Testis (tissue), 3 donors: ENCODE results near the gene AGBL4. TPM values are rescaled to one million over a fixed set of nuclear protein-coding genes. Genes with fewer than 3 reads are reported as not detected.

Source experiments
- DNase-seq: peaks from one replicate; pipeline ENCODE4 v3.0.0-alpha.2; 2019
- H3K27ac ChIP-seq, 2 donors: fragments of 200-600 bp; sonication (generic); one replicate each; pipeline ENCODE4 v1.5.1; 2019
- H3K27me3 ChIP-seq: fragments of 200-600 bp; sonication (generic); one replicate; pipeline ENCODE4 v1.5.1; 2019
- H3K36me3 ChIP-seq: fragments of 200-600 bp; sonication (generic); one replicate; pipeline ENCODE4 v1.5.1; 2017; ENCODE audit warnings: low read depth; ENCODE audit errors: missing control alignments
- H3K4me1 ChIP-seq: fragments of 200-600 bp; sonication (generic); one replicate; pipeline ENCODE4 v1.5.1; 2019
- H3K4me3 ChIP-seq, 2 donors: fragments of 200-600 bp; sonication (generic); one replicate each; pipeline ENCODE4 v1.5.1; 2017 to 2019
- H3K9me3 ChIP-seq: fragments of 200-600 bp; sonication (generic); one replicate; pipeline ENCODE4 v1.5.1; 2017
- CTCF ChIP-seq, 3 experiments: fragments of 450-650 bp in 2 of 3; fragments of 200-600 bp in 1 of 3; sonication (generic) in 1 of 3; IDR thresholded peaks; one replicate each; pipeline ENCODE4 v1.5.1; 2016 to 2019; ENCODE audit warnings: antibody characterized with exemption in 3 of 3, mild to moderate bottlenecking in 2 of 3, moderate library complexity in 1 of 3
- POLR2A ChIP-seq: fragments of 450-650 bp; IDR thresholded peaks from one replicate; pipeline ENCODE4 v1.6.1; 2017; ENCODE audit warnings: antibody characterized with exemption, mild to moderate bottlenecking, moderate library complexity
- WGBS, 2 donors: methylation state at CpG; one replicate each; pipeline ENCODE4 v1.1.5; 2018; 5-methylcytosine and 5-hydroxymethylcytosine counted together
- intact Hi-C: fragments of 100-400 bp; cut with DNase I; formaldehyde crosslinking; loops from one replicate; pipeline ENCODE4 v1.15.1; 2023; ENCODE audit warnings: low total_unique reads
- polyA plus RNA-seq: library from polyadenylated mRNA; stranded (reverse); fragments of 350-450 nt; fragmentation: Illumina TruSeq; extraction: RNeasy Lipid Tissue Mini Kit (QIAGEN cat#74804); gene quantifications from one replicate; pipeline ENCODE4 v1.2.3, GENCODE V29; 2014; ENCODE audit warnings: low read depth, low replicate concordance; ENCODE audit not compliant: insufficient read depth
- total RNA-seq, 2 donors: library from RNA; depleted of rRNA; stranded (reverse); fragments of >200 nt; gene quantifications; one replicate each; pipeline ENCODE4 v1.2.3, GENCODE V29; 2016

AGBL4 gene
- total and polyA plus RNA-seq, 3 donors from 2014 or later: 3.3 to 6.9 (median 5.8) TPM

- intact Hi-C loops: no loop called here
- TF ChIP-seq CTCF (IDR thresholded peaks at IDR 0.05): no peak
- no peak for TF ChIP-seq POLR2A
- Histone ChIP-seq H3K4me1 (no peaks in the 10 kb centered on the region), H3K27me3 (no peaks in the 10 kb centered on the region), H3K27ac (no peak overlapping the region), H3K9me3 (no peaks in the 10 kb centered on the region), H3K36me3 (no peaks in the 10 kb centered on the region), H3K4me3 (no peak overlapping the region)
- no peak for DNase-seq
- WGBS, 2 donors: 59 to 77% methylated on average over 4 to 30 of the region's 30 CpGs
Measured at GRCh38 chr1:49556676-49557234, 467.0 kb downstream of the AGBL4 start.

- TF ChIP-seq CTCF (IDR thresholded peaks at IDR 0.05): no peak
- H3K27me3 ChIP-seq: no peaks in the 10 kb centered on the region
- H3K4me1 ChIP-seq: no peaks in the 10 kb centered on the region
- intact Hi-C loops: no loop called here
- WGBS, 2 donors: 58 to 59% methylated on average over 2 to 5 of the region's 5 CpGs
- DNase-seq: peak; percentile 75
- no peaks in the 10 kb centered on the region for H3K9me3 ChIP-seq
- H3K36me3 ChIP-seq: no peaks in the 10 kb centered on the region
- H3K4me3 ChIP-seq: no peak overlapping the region
- no peak overlapping the region for H3K27ac ChIP-seq
Measured at GRCh38 chr1:49552101-49552500, 471.7 kb downstream of the AGBL4 start.

- H3K27me3 ChIP-seq: no peaks in the 10 kb centered on the region
- TF ChIP-seq POLR2A (no peak), CTCF (IDR thresholded peaks at IDR 0.05) (no peak)
- DNase-seq: no peak
- no peaks in the 10 kb centered on the region for H3K36me3 ChIP-seq
- intact Hi-C loops: no loop called here
- 86 to 90% methylated on average over 3 of the region's 3 CpGs for WGBS, 2 donors
- H3K9me3 ChIP-seq: no peaks in the 10 kb centered on the region
- no peaks in the 10 kb centered on the region for H3K4me1 ChIP-seq
- no peak overlapping the region for H3K27ac ChIP-seq
- no peak overlapping the region for H3K4me3 ChIP-seq
Measured at GRCh38 chr1:49544615-49545014, 479.1 kb downstream of the AGBL4 start.

- Histone ChIP-seq H3K9me3 (no peaks in the 10 kb centered on the region), H3K4me1 (no peaks in the 10 kb centered on the region), H3K27ac (no peak overlapping the region), H3K27me3 (no peaks in the 10 kb centered on the region), H3K36me3 (no peaks in the 10 kb centered on the region), H3K4me3 (no peak overlapping the region)
- intact Hi-C loops: no loop called here
- TF ChIP-seq POLR2A (no peak), CTCF (IDR thresholded peaks at IDR 0.05) (no peak)
- no peak for DNase-seq
- 80 to 90% methylated on average over 7 to 18 of the region's 24 CpGs for WGBS, 2 donors
Measured at GRCh38 chr1:49541096-49541752, 482.5 kb downstream of the AGBL4 start.
